Measurements from ENCODE around the gene FERMT1. TPM values are rescaled to one million over a fixed set of nuclear protein-coding genes. Genes with fewer than 3 reads are reported as not detected.
A peak's percentile ranks its signal among the peaks of the same experiment; 100 is the strongest.

Gene FERMT1
- total RNA-seq, 4 donors from 2014 or later = 0.84 to 1.6 (median 1.2) TPM

- DNase-seq (ENCODE audit: low spot score) (no peak), ATAC-seq (ENCODE audit: low FRiP score) (no peak)
- no peak for TF ChIP-seq CTCF (IDR thresholded peaks at IDR 0.05)
Observed at GRCh38 chr20:6074145-6074561, 48.7 kb downstream of the FERMT1 start.

DNA sequence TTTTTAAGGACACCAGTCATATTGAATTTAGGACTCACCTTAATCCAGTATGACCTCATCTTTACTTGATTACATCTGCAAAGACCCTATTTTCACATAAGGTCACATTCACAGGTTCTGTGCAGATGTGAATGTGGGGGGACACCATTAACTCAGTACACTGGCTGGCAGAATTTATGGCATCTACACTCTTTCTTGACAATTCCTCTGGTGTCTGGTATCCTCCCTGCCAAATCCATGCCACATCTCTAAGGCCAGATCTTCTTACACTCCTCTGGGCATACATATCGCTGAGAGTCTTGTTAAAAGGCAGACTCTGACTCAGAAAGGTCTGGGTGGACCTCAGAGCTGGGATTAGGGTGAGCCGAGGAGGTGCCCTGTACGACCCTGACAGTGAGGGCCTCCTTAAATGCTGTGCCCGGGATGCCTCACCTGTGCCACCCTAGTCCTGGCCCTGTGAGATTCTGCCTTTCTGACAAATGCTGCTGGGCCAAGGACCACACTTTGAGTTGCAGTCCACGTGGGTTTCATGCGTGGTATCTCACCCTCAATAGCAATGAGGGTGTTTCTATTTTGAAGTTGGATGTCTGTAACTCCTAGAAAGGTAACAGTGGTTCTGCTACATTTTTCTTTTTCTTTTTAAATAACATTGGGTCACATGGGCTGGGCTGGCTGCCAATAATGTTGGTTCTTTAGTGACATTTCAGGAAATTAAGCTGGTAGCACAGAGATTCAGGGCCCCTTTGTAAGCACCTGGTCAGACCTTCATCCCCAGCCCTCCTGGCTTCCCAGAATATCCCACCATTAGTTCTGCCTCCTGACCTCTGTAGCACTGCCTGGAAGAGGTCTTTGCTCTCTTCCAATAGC lies 51.8 kb downstream of the FERMT1 start:
- ATAC-seq (ENCODE audit: low FRiP score) (no peak), DNase-seq (ENCODE audit: low spot score) (no peak)
- TF ChIP-seq CTCF (IDR thresholded peaks at IDR 0.05) = no peak

- ATAC-seq (ENCODE audit: low FRiP score) (no peak), DNase-seq (ENCODE audit: low spot score) (no peak)
- TF ChIP-seq CTCF (IDR thresholded peaks at IDR 0.05) = no peak
Observed at GRCh38 chr20:6069669-6070068, 53.2 kb downstream of the FERMT1 start.

- no peak for TF ChIP-seq CTCF (IDR thresholded peaks at IDR 0.05)
- ATAC-seq (ENCODE audit: low FRiP score) = no peak
- DNase-seq (ENCODE audit: low spot score) = no peak
Observed at GRCh38 chr20:6067763-6068318, 55.0 kb downstream of the FERMT1 start.

DNA sequence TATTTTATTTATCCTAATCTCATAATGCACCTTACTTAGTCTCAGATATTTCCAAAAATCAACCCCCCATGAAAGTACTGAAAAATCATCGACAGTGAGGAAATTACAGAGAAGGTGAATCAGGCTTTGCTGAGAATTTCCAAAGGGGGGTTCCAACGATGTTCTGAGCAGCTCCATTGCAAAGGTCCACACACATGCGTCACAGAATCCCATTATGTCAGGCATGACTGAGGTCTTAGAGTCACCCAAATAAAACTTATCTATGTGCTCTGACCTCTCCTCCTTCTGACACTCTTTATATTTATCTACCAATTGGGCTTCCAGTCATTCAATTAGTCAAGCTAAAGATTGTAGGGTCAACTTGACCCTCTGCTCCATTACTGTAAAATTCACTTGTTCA lies 56.2 kb downstream of the FERMT1 start:
- TF ChIP-seq CTCF (IDR thresholded peaks at IDR 0.05) = no peak
- ATAC-seq (ENCODE audit: low FRiP score) (peak; percentile 78), DNase-seq (ENCODE audit: low spot score) (no peak)

DNA sequence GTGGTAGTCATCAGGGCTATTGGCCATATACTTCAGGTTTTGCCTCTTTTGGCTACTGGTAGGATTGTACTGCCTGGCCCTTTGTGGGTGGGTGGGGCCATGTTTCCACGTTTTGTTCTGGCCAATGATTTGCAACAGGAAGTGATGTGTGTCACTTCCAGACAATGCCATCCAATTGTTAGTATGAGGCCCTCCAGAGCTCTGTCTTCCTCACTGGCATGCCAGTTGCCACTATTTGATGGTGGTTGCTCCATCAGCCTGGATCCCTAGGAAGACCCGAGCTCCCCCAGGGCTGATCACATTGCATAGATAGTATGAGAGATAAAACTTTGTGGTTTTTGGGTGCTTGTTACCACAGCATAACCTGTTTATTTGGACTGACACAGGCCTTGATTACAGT lies 61.3 kb downstream of the FERMT1 start:
- no peak for DNase-seq (ENCODE audit: low spot score)
- TF ChIP-seq CTCF (IDR thresholded peaks at IDR 0.05) = no peak
- no peak for ATAC-seq (ENCODE audit: low FRiP score)

DNA sequence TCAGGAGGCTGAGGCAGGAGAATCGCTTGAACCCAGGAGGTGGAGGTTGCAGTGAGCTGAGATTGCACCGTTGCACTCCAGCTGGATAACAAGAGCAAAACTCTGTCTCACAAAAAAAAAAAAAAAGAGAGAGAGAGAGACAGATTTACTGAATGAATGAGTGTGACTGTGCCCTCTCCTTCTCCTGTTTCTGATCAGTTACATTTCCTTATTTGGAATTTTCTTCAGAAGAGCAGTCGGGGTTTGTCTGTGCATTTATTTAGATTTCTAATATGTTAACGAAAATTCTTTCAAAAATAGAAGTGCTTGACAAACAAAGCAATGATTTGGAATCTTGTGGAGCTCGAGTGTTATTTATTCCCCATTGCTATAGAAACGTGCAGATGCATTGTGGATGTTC lies 62.6 kb downstream of the FERMT1 start:
- TF ChIP-seq CTCF (IDR thresholded peaks at IDR 0.05) = no peak
- no peak for DNase-seq (ENCODE audit: low spot score)
- no peak for ATAC-seq (ENCODE audit: low FRiP score)

Data from omental fat pad (tissue), 4 donors.